ENCODE data around the gene NR2E1.
A peak's percentile ranks its signal among the peaks of the same experiment; 100 is the strongest.

NR2E1 gene

GRCh38 chr6:108165714-108166663, at the start of gene NR2E1:
Gene NR2E1 (plus strand): TSS chr6:108166022. CDS start chr6:108166766, 744 bp downstream.
- DNase-seq (ENCODE audit: low spot score): no peak
- Histone ChIP-seq H3K4me1 (ENCODE audit: insufficient read depth, poor library complexity, severe bottlenecking) (no peaks in the 10 kb centered on the region), H3K27me3 (ENCODE audit: insufficient read depth, poor library complexity, severe bottlenecking) (peaks cover 100% of the 10 kb centered on the region), H3K27ac (ENCODE audit: poor library complexity, severe bottlenecking) (no peak within 1 kb of the TSS), H3K9me3 (ENCODE audit: severe bottlenecking) (no peaks in the 10 kb centered on the region), H3K36me3 (ENCODE audit: low read depth) (no peaks in the 10 kb centered on the region), H3K4me3 (ENCODE audit: severe bottlenecking) (no peak within 1 kb of the TSS)
- no peak for TF ChIP-seq CTCF (IDR thresholded peaks at IDR 0.05; ENCODE audit: poor library complexity, severe bottlenecking)
- ATAC-seq (ENCODE audit: low read depth): peak; percentile 49; the same call in 2 of the 3 replicates

DNA sequence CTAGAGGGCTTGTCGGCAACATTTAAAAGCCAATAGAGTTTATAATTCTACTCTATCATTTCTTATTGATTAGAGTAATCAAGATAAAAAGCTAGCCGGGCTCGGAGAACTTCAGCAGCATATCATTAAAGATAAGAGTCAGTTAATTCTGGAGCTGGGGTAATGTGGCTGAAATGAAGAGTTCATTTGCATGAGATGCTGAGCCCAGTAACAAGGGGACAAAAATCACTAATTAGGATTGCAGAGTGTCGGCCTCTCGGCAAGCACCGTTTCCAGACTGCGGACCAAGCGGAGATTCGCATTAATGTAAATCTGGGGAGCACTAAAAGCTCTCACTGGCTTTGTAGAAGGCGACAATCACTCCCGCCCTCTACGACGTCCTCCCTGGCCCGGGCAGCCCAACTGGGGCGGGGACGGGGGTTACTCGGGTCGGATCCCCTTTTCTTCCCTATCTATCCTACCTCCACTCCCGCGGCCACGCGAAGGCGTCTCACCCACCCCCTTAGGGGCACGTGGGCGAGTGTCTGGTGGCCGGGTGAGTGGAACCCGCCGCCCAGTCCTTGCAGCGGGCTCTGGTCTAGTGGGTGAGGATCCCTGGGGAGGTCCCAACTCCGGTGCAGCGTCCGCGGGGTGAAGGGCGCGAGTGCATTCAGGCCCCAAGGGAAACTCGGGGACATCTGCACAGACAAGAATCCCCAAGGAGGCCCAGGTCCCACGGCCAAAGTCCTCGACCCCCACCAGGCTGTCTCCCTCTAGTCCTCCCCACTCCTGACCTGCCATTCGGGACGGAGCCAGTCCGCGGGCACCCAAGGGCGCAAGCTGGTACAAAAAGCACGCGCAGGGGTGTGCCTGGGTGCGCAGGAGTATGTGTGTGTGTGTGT, 49.0 kb upstream of the NR2E1 start:
- DNase-seq (ENCODE audit: low spot score) (no peak), ATAC-seq (ENCODE audit: low read depth) (no peak)
- Histone ChIP-seq H3K9me3 (ENCODE audit: severe bottlenecking) (no peaks in the 10 kb centered on the region), H3K4me1 (ENCODE audit: insufficient read depth, poor library complexity, severe bottlenecking) (peaks cover 4% of the 10 kb centered on the region), H3K36me3 (ENCODE audit: low read depth) (no peaks in the 10 kb centered on the region), H3K27ac (ENCODE audit: poor library complexity, severe bottlenecking) (no peak overlapping the region), H3K27me3 (ENCODE audit: insufficient read depth, poor library complexity, severe bottlenecking) (peaks cover 47% of the 10 kb centered on the region), H3K4me3 (ENCODE audit: severe bottlenecking) (no peak overlapping the region)
- TF ChIP-seq CTCF (IDR thresholded peaks at IDR 0.05; ENCODE audit: poor library complexity, severe bottlenecking): no peak

DNA sequence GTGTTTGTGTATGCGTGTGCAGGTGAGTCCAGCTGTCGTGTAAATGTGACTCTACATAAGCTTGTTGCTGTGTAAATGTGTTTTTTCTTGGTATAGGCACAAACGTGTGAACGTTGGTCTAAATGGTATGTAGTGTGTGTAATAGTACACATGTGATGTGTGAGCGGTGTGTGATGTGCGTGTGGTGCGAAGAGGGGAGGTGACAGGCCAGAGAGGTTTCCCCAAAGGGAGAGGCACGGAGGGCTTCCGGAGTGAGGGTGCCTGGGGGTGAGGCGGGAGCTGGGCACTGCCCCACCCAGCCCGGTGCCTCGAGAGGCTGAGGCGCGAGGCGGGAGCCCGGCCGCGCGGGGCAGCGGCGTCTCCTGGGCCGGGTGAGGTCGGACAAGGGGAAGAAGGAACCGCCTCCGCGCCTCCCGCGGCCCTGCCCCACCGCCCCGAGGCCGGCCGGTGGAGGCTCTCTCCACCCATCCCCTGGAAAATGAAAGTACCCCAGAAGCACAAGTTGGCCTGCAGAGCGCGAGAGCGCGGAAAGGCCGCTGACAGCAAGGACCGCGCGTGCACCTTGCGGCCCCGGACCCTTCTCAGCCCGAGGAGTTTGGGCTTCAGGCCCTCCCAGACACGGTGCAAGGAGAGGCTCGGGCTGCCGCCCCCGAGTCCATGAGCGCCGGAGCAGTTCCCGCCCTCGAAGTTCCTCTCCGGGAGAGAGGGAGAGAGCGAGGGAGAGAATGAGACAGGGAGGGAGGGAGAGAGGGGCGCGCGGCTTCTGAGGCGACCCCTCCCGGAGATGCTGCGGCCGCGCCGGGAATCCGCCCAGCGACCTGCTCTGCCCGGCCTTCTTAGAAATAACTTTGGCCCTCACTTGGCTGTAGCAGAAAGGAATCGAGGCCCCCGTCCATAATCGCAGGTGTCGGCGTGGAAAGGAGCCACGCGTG, 48.1 kb upstream of the NR2E1 start:
- no peaks in the 10 kb centered on the region for H3K36me3 ChIP-seq (ENCODE audit: low read depth)
- H3K4me1 ChIP-seq (ENCODE audit: insufficient read depth, poor library complexity, severe bottlenecking): peaks cover 4% of the 10 kb centered on the region
- H3K4me3 ChIP-seq (ENCODE audit: severe bottlenecking): peak overlapping the region; percentile 33
- DNase-seq (ENCODE audit: low spot score): no peak
- peak; percentile 62 for ATAC-seq (ENCODE audit: low read depth)
- H3K27me3 ChIP-seq (ENCODE audit: insufficient read depth, poor library complexity, severe bottlenecking): peaks cover 47% of the 10 kb centered on the region
- H3K27ac ChIP-seq (ENCODE audit: poor library complexity, severe bottlenecking): no peak overlapping the region
- H3K9me3 ChIP-seq (ENCODE audit: severe bottlenecking): no peaks in the 10 kb centered on the region
- TF ChIP-seq CTCF (IDR thresholded peaks at IDR 0.05; ENCODE audit: poor library complexity, severe bottlenecking): no peak

- TF ChIP-seq CTCF (IDR thresholded peaks at IDR 0.05; ENCODE audit: poor library complexity, severe bottlenecking): no peak
- Histone ChIP-seq H3K27ac (ENCODE audit: poor library complexity, severe bottlenecking) (no peak overlapping the region), H3K4me1 (ENCODE audit: insufficient read depth, poor library complexity, severe bottlenecking) (peaks cover 4% of the 10 kb centered on the region), H3K9me3 (ENCODE audit: severe bottlenecking) (no peaks in the 10 kb centered on the region), H3K27me3 (ENCODE audit: insufficient read depth, poor library complexity, severe bottlenecking) (peaks cover 50% of the 10 kb centered on the region), H3K36me3 (ENCODE audit: low read depth) (no peaks in the 10 kb centered on the region), H3K4me3 (ENCODE audit: severe bottlenecking) (peak overlapping the region; percentile 33)
- no peak for DNase-seq (ENCODE audit: low spot score)
- ATAC-seq (ENCODE audit: low read depth): no peak
Measured at GRCh38 chr6:108118359-108118724, 47.5 kb upstream of the NR2E1 start.
